K562 (cell line): ENCODE measurements around the gene TRAPPC4. TPM values are rescaled to one million over a fixed set of nuclear protein-coding genes. Genes with fewer than 3 reads are reported as not detected.

Experiments
- ARID1B ChIP-seq: fragments of 450-650 bp; IDR thresholded peaks from 2 replicates; pipeline ENCODE4 v1.6.1; 2016; ENCODE audit warnings: antibody characterized with exemption, mild to moderate bottlenecking, inconsistent platforms
- CTCFL ChIP-seq: IDR thresholded peaks from 2 replicates; pipeline ENCODE4 v1.6.1; 2011; ENCODE audit warnings: borderline replicate concordance, low read depth, mild to moderate bottlenecking, moderate library complexity, low read length; ENCODE audit not compliant: insufficient read depth, poor library complexity, severe bottlenecking
- HES1 ChIP-seq: fragments of 450-650 bp; IDR thresholded peaks from 2 replicates; pipeline ENCODE4 v1.6.1; 2016; ENCODE audit warnings: low read depth, mild to moderate bottlenecking, moderate library complexity
- NFIC ChIP-seq: fragments of 450-650 bp; IDR thresholded peaks from 2 replicates; pipeline ENCODE4 v1.6.1; 2017; ENCODE audit warnings: mild to moderate bottlenecking, inconsistent platforms
- USF1 ChIP-seq: sonication (generic); formaldehyde crosslinking; IDR thresholded peaks from 2 replicates; pipeline ENCODE4 v1.9.0; 2022; ENCODE audit warnings: mild to moderate bottlenecking, missing genetic modification reagents
- ZNF324 ChIP-seq: fragments of 250-450 bp; sonication (Bioruptor Pico); IDR thresholded peaks from 2 replicates; pipeline ENCODE4 v1.4.0; 2020; ENCODE audit warnings: mild to moderate bottlenecking
- ZNF384 ChIP-seq: IDR thresholded peaks from 2 replicates; pipeline ENCODE4 v1.6.1; 2012; ENCODE audit warnings: low read depth, low read length, improper control_type of control experiment
- ZNF589 ChIP-seq: fragments of 200-800 bp; sonication (Bioruptor generic); IDR thresholded peaks from 2 replicates; pipeline ENCODE4 v1.6.1; 2016; ENCODE audit warnings: low read depth, missing genetic modification characterization, missing compliant biosample characterization
- ZNF695 ChIP-seq: fragments of 450-650 bp; formaldehyde crosslinking; IDR thresholded peaks from 2 replicates; pipeline ENCODE4 v1.4.0; 2020; ENCODE audit warnings: mild to moderate bottlenecking, moderate library complexity
- ZZZ3 ChIP-seq: fragments of 450-650 bp; IDR thresholded peaks from 2 replicates; pipeline ENCODE4 v1.6.1; 2016; ENCODE audit warnings: antibody characterized with exemption, mild to moderate bottlenecking, moderate library complexity
- polyA plus RNA-seq, 8 experiments: library from polyadenylated mRNA; depleted of rRNA in 4 of 8; stranded (reverse) in 5 of 8; unstranded in 3 of 8; fragments of >200 nt; fragmentation: Nextera tagmentation in 2 of 8; fragmentation: Illumina TruSeq in 1 of 8; extraction: Ambion mirVana in 2 of 8; extraction: Trizol in 1 of 8; gene quantifications; 2 replicates each; pipeline versions ENCODE4 v1.2.1 to v1.2.3, GENCODE V29; 2011 to 2014; ENCODE audit warnings: inconsistent platforms in 1 of 8, missing spikeins in 1 of 8
- total RNA-seq, 7 experiments: library from RNA; depleted of rRNA in 6 of 7; stranded (reverse); fragments of >200 nt in 6 of 7; fragmentation: Illumina TruSeq in 2 of 7; extraction: Trizol in 2 of 7; gene quantifications; 2 replicates each; pipeline versions ENCODE4 v1.2.1 to v1.2.3, GENCODE V29; 2011 to 2021; ENCODE audit warnings: low replicate concordance in 1 of 7

The TRAPPC4 gene
- total and polyA plus RNA-seq, 9 of the 15 experiments (the other 6 are each of a cell fraction or from before 2014, with no cell fraction given), result 121 to 524 (median 142) TPM

- peak; percentile 41 for TF ChIP-seq NFIC
- no peak for TF ChIP-seq ZNF695 (CRISPR knock-in tag)
- 0 out of 2 replicates have a peak, but pooled peaks have one; percentile 15 for TF ChIP-seq ARID1B
- no peak for TF ChIP-seq ZNF589 (CRISPR knock-in tag)
- peak; percentile 24 for TF ChIP-seq CTCFL
- peak; percentile 48 for TF ChIP-seq USF1 (CRISPR knock-in tag)
- 0 out of 2 replicates have a peak, but pooled peaks have one; percentile 4 for TF ChIP-seq ZNF384
- TF ChIP-seq HES1, result no peak
- 0 out of 2 replicates have a peak, but pooled peaks have one; percentile 58 for TF ChIP-seq ZZZ3
- no peak for TF ChIP-seq ZNF324 (CRISPR knock-in tag)
- TF ChIP-seq, all 486 proteins: peak for 148
These were observed at the start of gene TRAPPC4, which contains the start of gene RPS25 (continued) for GRCh38 chr11:119018074-119018938.
